Limb (tissue), 2 donors: ENCODE data around the gene BEST2.
"Not testable (repeated sequence)": the region's sequence is repeated elsewhere in the genome, so short reads cannot be mapped to it uniquely, and the experiment has no call there.

Experiments
- DNase-seq, 2 donors: peaks; one replicate each; pipeline ENCODE4 v3.0.0-alpha.2; 2016; ENCODE audit errors: extremely low spot score in 2 of 2

BEST2 gene

GRCh38 chr19:12786952-12787351, 35.4 kb downstream of the BEST2 start:
- no peak for DNase-seq

GRCh38 chr19:12787458-12787857, 35.9 kb downstream of the BEST2 start:
- no peak for DNase-seq

- DNase-seq, result peak in 1 of 2 donors; percentile 59
These were observed 36.6 kb downstream of the BEST2 start for GRCh38 chr19:12788042-12788681.

GRCh38 chr19:12788682-12789097, 37.1 kb downstream of the BEST2 start:
- DNase-seq, result peak; percentile 64 to 84

GRCh38 chr19:12789098-12789903, 37.7 kb downstream of the BEST2 start:
- DNase-seq, result no peak

DNA sequence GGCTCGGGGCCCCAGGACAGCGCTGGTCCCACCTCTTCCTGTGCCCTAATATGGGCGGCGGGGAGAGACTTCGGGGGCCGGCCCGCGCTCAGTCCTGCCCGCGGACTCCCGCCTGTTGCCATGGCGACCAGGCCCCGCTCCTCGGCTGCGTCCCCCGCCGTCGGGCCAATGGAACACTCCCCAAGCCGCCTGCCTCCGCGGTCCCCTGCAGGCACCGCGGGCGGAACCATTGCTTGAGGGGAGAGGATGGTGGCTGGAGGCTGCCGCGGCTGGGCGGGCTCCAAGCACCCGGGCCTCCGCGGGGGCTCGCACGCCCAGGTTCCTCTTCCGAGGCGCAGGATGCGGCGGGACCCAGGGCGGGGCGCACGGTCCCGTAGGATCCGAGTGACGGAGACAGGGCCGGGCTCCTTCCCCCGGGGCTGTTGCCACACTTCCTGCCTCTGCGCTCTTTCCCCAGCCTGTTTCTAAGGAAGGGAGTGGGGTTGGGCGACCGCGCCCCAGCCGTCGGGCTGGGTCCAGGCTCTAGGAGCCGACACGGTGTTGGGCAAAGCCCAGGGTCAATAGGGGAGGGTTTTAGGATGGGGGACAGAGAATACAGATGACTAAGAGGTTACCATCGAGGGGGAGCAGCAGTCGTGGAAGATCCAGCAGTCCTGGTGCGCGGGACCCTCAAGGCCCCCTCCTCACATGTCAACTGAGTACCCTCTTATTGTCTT, 38.5 kb downstream of the BEST2 start:
- peak; percentile 92 to 96 for DNase-seq

GRCh38 chr19:12790628-12791344, 39.2 kb downstream of the BEST2 start:
- peak; percentile 10 to 55 for DNase-seq

DNA sequence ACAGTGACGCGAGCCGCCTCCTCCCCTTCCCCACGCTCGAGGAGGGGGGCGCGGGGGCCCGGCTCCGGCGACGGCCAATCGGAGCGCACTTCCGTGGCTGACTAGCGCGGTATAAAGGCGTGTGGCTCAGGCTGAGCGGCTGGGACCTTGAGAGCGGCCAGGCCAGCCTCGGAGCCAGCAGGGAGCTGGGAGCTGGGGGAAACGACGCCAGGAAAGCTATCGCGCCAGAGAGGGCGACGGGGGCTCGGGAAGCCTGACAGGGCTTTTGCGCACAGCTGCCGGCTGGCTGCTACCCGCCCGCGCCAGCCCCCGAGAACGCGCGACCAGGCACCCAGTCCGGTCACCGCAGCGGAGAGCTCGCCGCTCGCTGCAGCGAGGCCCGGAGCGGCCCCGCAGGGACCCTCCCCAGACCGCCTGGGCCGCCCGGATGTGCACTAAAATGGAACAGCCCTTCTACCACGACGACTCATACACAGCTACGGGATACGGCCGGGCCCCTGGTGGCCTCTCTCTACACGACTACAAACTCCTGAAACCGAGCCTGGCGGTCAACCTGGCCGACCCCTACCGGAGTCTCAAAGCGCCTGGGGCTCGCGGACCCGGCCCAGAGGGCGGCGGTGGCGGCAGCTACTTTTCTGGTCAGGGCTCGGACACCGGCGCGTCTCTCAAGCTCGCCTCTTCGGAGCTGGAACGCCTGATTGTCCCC, 39.9 kb downstream of the BEST2 start, which contains the start of gene JUNB:
JUNB (plus strand) TSS at position 142 of the 706 bp plus-strand sequence; CDS start at position 428, 286 bp downstream.
- peak; percentile 91 to 97 for DNase-seq

GRCh38 chr19:12792051-12792852, 40.7 kb downstream of the BEST2 start:
- peak; percentile 30 to 75 for DNase-seq

DNA sequence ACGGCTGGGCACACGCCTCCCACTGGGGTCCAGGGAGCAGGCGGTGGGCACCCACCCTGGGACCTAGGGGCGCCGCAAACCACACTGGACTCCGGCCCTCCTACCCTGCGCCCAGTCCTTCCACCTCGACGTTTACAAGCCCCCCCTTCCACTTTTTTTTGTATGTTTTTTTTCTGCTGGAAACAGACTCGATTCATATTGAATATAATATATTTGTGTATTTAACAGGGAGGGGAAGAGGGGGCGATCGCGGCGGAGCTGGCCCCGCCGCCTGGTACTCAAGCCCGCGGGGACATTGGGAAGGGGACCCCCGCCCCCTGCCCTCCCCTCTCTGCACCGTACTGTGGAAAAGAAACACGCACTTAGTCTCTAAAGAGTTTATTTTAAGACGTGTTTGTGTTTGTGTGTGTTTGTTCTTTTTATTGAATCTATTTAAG, 41.3 kb downstream of the BEST2 start:
- DNase-seq, result peak in 1 of 2 donors; percentile 57

DNA sequence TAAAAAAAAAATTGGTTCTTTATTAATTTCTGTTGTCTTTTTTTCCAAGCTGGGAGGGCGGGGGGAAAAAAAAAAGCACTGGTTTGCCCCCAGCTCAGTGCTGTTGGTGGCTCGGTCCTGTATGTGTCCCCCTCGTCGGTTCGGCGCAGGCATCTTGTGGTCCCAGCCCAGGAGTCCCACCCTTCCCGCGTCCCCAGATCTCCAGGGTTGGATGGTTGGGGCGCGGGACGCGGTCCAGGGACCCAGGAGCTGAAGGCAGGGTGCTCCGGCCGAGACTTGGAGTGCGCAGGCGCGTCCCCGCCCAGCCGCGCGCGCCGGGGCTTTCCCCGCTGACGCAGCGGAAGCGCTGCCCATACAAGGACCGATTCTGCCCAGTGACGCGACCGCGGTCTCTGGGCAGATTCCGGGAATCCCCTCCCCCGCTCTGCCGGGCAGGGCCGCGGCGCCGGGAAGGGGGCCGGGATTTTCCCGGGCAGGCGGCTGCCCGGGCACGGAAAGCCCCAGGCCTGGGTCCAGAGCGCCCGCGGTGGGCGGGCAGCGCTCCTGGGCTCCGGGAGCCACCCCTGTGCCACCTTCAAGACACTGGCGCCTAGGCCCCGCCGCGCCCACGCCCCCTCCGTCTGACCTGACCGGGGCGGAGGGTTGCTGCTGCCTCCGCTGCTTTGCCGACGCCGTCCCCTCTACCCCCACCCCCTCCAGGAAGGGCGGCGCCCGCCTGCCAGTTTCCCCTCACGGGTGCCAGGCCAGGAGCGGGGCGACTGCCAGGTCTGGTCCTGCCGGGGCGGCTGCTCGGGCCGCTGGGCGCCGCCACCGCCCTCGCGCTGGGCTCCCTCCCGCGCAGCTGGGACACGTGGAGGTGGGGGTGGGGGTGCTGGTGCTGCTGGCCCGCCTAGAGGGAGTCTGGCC, 42.0 kb downstream of the BEST2 start:
- DNase-seq, result peak; percentile 89 to 97

DNA sequence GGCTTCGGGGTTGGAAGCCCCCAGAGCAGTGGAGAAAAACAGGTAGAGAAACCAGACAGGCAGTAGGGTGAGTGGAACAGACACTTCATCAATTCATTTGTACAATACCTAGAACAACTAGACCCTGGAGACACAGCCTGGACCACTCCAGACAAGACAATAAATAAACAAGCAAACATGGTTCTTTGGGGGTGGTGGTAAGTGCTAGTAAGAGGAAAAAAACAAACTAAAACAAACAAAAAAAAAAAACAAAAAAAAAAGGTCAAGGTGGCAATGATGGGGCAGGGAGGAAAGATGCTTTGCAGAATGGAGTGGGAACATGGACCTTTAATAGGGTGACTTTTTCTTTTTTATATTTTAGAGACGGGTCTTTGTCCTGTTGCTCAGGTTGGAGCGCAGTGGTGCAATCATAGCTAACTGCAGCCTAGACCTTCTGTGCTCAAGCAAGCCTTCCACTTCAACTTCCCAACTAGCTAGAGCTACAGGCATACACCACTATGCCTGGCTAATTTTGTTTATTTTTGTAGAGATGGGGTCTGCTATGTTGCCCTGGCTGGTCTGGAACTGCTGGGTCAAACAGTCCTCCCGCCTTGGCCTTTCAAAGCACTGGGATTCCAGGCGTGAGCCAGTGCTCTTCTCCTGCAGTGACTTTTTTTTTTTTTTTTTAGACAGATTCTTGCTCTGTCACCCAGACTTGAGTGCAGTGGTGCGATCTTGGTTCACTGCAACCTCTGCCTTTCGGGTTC, 42.8 kb downstream of the BEST2 start:
- DNase-seq, result no peak

- DNase-seq, result no peak
These were observed 43.4 kb downstream of the BEST2 start for GRCh38 chr19:12794971-12795381.

DNA sequence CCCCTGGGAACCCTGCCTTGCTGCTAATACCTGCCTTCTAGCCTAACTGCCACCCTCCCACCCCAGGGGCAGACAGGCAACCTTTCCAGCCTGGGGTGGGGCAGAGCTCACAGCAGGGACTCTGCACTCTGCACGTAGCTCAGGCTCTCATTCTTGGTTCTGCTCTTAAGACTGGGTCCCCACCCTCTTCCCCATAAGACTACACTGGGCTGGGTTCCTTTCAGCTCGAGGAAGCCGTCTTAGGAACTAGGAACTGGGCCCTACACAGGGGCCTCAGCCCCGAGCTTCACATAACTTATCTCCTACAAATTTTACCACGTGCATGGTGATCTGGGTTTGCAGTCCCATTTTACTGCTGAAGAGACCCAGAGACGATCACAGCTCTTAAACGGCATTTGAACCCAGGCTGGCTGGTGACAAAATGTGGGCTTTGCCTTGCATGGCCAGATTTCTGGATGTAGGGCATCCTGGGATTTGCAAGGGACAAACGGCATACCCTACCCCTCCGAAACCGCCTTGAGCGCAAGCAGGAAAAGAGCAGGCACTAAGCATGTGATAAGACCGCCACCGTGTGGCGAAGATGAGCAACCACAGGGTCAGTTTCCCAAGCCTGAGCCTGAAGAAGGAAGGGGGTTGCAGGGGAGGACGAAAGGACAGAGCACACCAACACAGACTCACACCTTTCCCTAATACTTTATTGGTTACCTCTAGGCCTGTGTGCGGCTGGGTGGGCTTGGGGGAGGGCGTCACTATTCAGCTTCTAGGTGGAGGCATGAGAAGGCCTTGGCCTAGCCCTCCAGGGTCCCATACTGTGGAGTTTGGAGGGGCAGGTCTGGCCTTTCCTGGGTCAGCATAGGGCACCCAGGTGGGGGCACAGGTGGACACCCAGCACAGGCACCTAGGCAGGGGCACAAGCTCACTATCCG, 44.8 kb downstream of the BEST2 start:
- peak; percentile 85 to 86 for DNase-seq

DNA sequence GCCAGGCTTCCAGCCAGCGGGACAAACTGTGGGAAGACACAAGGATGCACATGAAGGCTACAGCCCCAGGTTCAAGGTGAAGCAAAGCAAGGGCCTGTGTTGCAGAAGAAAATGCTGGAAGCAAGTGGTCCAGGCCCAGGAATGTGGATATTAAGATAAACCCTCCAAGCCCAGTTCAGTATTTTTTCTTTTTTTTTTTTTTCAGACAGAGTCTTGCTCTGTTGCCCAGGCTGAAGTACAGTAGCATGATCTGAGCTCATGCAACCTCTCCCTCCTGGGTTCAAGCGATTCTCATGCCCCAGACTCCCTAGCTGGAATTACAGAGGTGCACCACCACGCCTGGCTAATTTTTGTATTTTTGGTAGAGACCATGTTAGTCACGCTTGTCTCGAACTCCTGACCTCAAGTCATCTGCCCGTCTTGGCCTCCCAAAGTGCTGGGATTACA, 45.6 kb downstream of the BEST2 start:
- no peak for DNase-seq

DNA sequence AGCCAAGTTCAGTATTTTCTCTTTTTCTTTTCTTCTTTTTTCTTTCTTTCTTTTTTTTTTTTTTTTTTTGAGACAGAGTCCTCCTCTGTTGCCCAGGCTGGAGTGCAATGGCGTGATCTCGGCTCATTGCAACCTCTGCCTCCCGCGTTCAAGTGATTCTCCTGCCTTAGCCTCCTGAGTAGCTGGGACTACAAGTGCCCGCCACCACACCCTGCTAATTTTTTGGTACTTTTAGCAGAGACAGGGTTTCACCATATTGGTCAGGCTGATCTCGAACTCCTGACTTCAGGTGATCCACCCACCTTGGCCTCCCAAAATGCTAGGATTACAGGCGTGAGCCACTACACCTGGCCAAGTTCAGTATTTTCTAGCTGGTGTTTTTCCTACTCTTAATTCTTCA, 46.0 kb downstream of the BEST2 start:
- DNase-seq, result not testable (repeated sequence)
